NT2/D1 (cell line): ENCODE data around the gene NLGN1.

Experiments used
- SUZ12 ChIP-seq: IDR thresholded peaks from 2 replicates; pipeline ENCODE4 v1.6.1; 2011; ENCODE audit not compliant: insufficient read length, insufficient read depth; ENCODE audit errors: extremely low read depth
- YY1 ChIP-seq: IDR thresholded peaks from 2 replicates; pipeline ENCODE4 v1.6.1; 2011; ENCODE audit not compliant: insufficient read length, insufficient read depth

- no peak for TF ChIP-seq SUZ12
- no peak for TF ChIP-seq YY1
These were observed 804.6 kb downstream of the NLGN1 start for GRCh38 chr3:174202116-174202515.
